Prostate gland (tissue), 2 donors: Measurements from ENCODE around the gene MET. TPM values are rescaled to one million over a fixed set of nuclear protein-coding genes. Genes with fewer than 3 reads are reported as not detected.
"Not testable (repeated sequence)": the region's sequence is repeated elsewhere in the genome, so short reads cannot be mapped to it uniquely, and the experiment has no call there.

Experiments
- DNase-seq: peaks from one replicate; pipeline ENCODE4 v3.0.0-alpha.2; 2019; ENCODE audit warnings: low spot score
- H3K27ac ChIP-seq, 2 donors: fragments of 200-600 bp; sonication (generic); 2 replicates each; pipeline ENCODE4 v1.5.1; 2017 to 2019
- H3K27me3 ChIP-seq: fragments of 200-600 bp; sonication (generic); replicated peaks from 2 replicates; pipeline ENCODE4 v1.5.1; 2019; ENCODE audit not compliant: insufficient read depth
- H3K36me3 ChIP-seq, 2 donors: fragments of 200-600 bp; sonication (generic); 1 replicate in 1 of 2; 2 replicates in 1 of 2; pipeline versions ENCODE4 v1.5.1 to v1.8.1; 2017 to 2019
- H3K4me1 ChIP-seq: fragments of 200-600 bp; sonication (generic); replicated peaks from 2 replicates; pipeline ENCODE4 v1.5.1; 2019
- H3K4me3 ChIP-seq, 2 donors: fragments of 200-600 bp; sonication (generic); 2 replicates each; pipeline ENCODE4 v1.5.1; 2017 to 2019
- H3K9me3 ChIP-seq: fragments of 200-600 bp; sonication (generic); 2 replicates; pipeline ENCODE4 v1.5.1; 2017
- POLR2A ChIP-seq: fragments of 450-650 bp; IDR thresholded peaks from one replicate; pipeline ENCODE4 v1.6.1; 2016; ENCODE audit warnings: antibody characterized with exemption, mild to moderate bottlenecking
- POLR2AphosphoS5 ChIP-seq: sonication (generic); formaldehyde crosslinking; IDR thresholded peaks from one replicate; pipeline ENCODE4 v1.6.1; 2017; ENCODE audit warnings: antibody characterized with exemption
- WGBS: methylation state at CpG from one replicate; pipeline ENCODE4 v1.1.5; 2018; 5-methylcytosine and 5-hydroxymethylcytosine counted together
- intact Hi-C: fragments of 100-400 bp; cut with DNase I; formaldehyde crosslinking; loops from one replicate; pipeline ENCODE4 v1.14.2; 2022
- total RNA-seq, 2 donors: library from RNA; depleted of rRNA; stranded (reverse); fragments of >200 nt; gene quantifications; one replicate each; pipeline ENCODE4 v1.1.0, GENCODE V29; 2016
- TF ChIP-seq, protein P1 (sequence below), 4 experiments: fragments of 200-600 bp in 2 of 4; fragments of 450-650 bp in 2 of 4; sonication (generic) in 2 of 4; IDR thresholded peaks; 1 replicate in 3 of 4; 2 replicates in 1 of 4; pipeline ENCODE4 v1.5.1; 2016 to 2019; ENCODE audit warnings: antibody characterized with exemption in 4 of 4, mild to moderate bottlenecking in 2 of 4, moderate library complexity in 2 of 4

The MET gene
- total RNA-seq, 2 donors from 2014 or later, result 14.2 to 17.0 TPM

- Histone ChIP-seq H3K9me3 (no peaks in the 10 kb centered on the region), H3K4me1 (no peaks in the 10 kb centered on the region), H3K36me3 (no peaks in the 10 kb centered on the region), H3K27ac (no peak overlapping the region), H3K4me3 (no peak overlapping the region), H3K27me3 (no peaks in the 10 kb centered on the region)
- intact Hi-C loops, result no loop called here
- 39% methylated on average over 4 of the region's 4 CpGs for WGBS
- DNase-seq, result no peak
- TF ChIP-seq POLR2A (no peak), POLR2AphosphoS5 (no peak)
- TF ChIP-seq, protein P1, sequence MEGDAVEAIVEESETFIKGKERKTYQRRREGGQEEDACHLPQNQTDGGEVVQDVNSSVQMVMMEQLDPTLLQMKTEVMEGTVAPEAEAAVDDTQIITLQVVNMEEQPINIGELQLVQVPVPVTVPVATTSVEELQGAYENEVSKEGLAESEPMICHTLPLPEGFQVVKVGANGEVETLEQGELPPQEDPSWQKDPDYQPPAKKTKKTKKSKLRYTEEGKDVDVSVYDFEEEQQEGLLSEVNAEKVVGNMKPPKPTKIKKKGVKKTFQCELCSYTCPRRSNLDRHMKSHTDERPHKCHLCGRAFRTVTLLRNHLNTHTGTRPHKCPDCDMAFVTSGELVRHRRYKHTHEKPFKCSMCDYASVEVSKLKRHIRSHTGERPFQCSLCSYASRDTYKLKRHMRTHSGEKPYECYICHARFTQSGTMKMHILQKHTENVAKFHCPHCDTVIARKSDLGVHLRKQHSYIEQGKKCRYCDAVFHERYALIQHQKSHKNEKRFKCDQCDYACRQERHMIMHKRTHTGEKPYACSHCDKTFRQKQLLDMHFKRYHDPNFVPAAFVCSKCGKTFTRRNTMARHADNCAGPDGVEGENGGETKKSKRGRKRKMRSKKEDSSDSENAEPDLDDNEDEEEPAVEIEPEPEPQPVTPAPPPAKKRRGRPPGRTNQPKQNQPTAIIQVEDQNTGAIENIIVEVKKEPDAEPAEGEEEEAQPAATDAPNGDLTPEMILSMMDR (IDR thresholded peaks at IDR 0.05), result no peak
Measured at GRCh38 chr7:116636997-116637396, 35.0 kb upstream of the MET start.

GRCh38 chr7:116638592-116638991, 33.4 kb upstream of the MET start:
- WGBS, result 97% methylated on average over 25 of the region's 29 CpGs
- intact Hi-C loops, DNase-seq, H3K4me3 ChIP-seq, H3K9me3 ChIP-seq, H3K4me1 ChIP-seq, H3K36me3 ChIP-seq, H3K27me3 ChIP-seq, H3K27ac ChIP-seq: not testable (repeated sequence)

DNA sequence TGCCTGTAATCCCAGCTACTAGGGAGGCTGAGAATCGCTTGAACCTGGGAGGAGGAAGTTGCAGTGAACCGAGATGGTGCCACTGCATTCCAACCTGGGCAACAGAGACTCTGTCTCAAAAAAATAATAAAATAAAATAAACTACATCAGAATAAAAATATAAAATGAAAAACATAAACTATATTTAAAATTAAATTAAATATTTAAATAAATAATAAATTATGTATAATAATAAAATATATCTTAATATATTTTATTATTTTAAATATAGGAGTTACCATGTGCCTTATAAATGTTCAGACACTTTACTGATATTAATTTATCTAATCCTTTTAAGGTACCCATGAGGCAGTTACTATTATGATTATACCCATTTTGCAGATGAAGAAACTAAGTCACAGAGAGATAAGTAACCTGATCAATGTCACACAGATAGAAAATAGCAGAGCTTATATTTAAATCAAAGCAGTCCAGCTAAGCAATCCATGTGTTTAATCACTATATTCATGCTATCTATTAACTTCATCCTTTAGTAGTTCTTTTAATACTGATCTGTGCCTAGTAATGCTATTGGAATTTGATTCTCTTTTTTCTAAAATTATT, 30.3 kb upstream of the MET start:
- intact Hi-C loops, result no loop called here
- Histone ChIP-seq H3K9me3 (no peaks in the 10 kb centered on the region), H3K27me3 (no peaks in the 10 kb centered on the region), H3K27ac (no peak overlapping the region), H3K4me1 (no peaks in the 10 kb centered on the region), H3K36me3 (no peaks in the 10 kb centered on the region), H3K4me3 (no peak overlapping the region)
- no peak for DNase-seq
- WGBS, result 97% methylated on average over 2 of the region's 2 CpGs
- TF ChIP-seq POLR2AphosphoS5, result no peak
- TF ChIP-seq, protein P1 (IDR thresholded peaks at IDR 0.05), result no peak
- no peak for TF ChIP-seq POLR2A

- WGBS, result 93% methylated on average over 4 of the region's 4 CpGs
- H3K36me3 ChIP-seq, H3K4me1 ChIP-seq, intact Hi-C loops, H3K9me3 ChIP-seq, H3K4me3 ChIP-seq, H3K27me3 ChIP-seq, H3K27ac ChIP-seq, DNase-seq: not testable (repeated sequence)
Measured at GRCh38 chr7:116643148-116643547, 28.8 kb upstream of the MET start.

GRCh38 chr7:116644628-116645027, 27.4 kb upstream of the MET start:
- no peaks in the 10 kb centered on the region for H3K9me3 ChIP-seq
- intact Hi-C loops, result no loop called here
- H3K27ac ChIP-seq, result no peak overlapping the region
- TF ChIP-seq, protein P1 (IDR thresholded peaks at IDR 0.05), result no peak
- TF ChIP-seq POLR2A (no peak), POLR2AphosphoS5 (no peak)
- H3K4me3 ChIP-seq, result no peak overlapping the region
- no peaks in the 10 kb centered on the region for H3K4me1 ChIP-seq
- H3K36me3 ChIP-seq, result no peaks in the 10 kb centered on the region
- 85% methylated on average over 6 of the region's 6 CpGs for WGBS
- DNase-seq, result no peak
- no peaks in the 10 kb centered on the region for H3K27me3 ChIP-seq

GRCh38 chr7:116647290-116647689, 24.7 kb upstream of the MET start:
- 87% methylated on average over 2 of the region's 2 CpGs for WGBS
- no peak for TF ChIP-seq POLR2AphosphoS5
- TF ChIP-seq, protein P1 (IDR thresholded peaks at IDR 0.05), result no peak
- no peak for TF ChIP-seq POLR2A
- no peaks in the 10 kb centered on the region for H3K27me3 ChIP-seq
- no peak overlapping the region for H3K27ac ChIP-seq
- no peak for DNase-seq
- intact Hi-C loops, result no loop called here
- no peaks in the 10 kb centered on the region for H3K9me3 ChIP-seq
- H3K4me3 ChIP-seq, result no peak overlapping the region
- no peaks in the 10 kb centered on the region for H3K36me3 ChIP-seq
- no peaks in the 10 kb centered on the region for H3K4me1 ChIP-seq
